Stimulated activated CD4-positive, alpha-beta T cell treated with anti-CD3 and anti-CD28 coated beads, TNF-alpha, amount 100 ng/mL, for 1 hour (primary cell): ENCODE measurements around the gene LBP.
"Not testable (repeated sequence)": the region's sequence is repeated elsewhere in the genome, so short reads cannot be mapped to it uniquely, and the experiment has no call there.

Experiments
- DNase-seq, 3 donors: peaks; one replicate each; pipeline ENCODE4 v3.0.0-alpha.2; 2020; ENCODE audit warnings: low read depth in 3 of 3, low spot score in 1 of 3

LBP gene

DNA sequence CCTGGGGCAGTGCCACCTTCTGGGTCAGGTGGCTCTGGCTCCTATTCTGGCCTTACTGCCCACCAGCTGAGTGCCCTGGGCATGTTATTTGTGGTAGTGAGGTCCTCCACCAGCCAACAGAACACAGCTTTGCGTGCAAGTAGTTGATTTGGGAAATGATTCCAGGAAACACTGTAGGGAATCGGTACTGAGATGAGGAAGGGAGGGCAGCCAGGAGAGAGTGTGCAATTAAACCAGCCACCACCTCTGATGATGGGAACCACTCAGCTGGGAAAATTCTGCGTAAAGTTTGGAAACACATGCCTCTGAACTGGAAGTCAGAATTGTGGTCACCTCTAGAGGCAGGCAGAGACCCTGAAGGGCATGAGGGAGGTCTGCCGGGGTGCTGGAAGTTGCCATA, 459 bp downstream of the LBP start:
- no peak for DNase-seq

DNA sequence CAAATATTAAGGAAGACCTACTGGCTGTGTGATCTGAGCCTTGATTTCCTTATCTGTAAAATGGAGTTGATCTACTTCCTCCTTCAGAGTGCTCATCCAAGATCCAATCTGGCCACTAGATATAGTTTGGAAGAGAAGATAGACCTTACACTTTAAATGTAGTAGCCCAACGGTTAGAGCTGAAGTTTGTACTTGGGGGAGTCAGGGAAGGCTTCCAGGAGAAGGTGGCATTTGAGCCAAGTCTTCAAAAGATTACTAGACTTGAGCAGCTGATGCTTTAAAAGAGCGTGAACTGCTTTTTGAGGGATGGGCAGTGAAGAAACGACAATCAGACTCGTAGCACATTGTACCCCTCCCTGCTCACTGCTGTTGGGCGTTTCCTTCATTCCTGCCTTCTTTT, 3.6 kb downstream of the LBP start:
- DNase-seq, result no peak

GRCh38 chr20:38350879-38351775, 4.8 kb downstream of the LBP start:
- no peak for DNase-seq

DNA sequence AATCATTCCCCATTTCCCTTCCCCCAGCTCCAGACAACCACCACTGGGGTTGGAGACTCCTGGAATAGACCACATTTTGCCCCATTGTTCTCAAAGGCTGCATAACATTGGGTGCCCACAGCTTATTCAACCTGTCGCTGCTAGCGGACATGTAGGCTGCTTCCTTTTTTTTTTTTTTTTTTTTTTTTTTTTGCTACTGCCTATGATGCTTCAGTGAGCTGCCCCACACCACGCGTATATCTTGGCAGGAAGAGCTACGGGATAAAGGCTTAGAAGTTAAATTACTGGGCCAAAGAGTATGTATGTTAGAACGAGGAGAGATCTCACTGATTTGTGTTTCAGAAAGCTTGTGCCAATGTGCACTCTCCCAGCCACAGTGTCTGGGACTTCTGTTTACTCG, 7.0 kb downstream of the LBP start:
- no peak for DNase-seq

DNA sequence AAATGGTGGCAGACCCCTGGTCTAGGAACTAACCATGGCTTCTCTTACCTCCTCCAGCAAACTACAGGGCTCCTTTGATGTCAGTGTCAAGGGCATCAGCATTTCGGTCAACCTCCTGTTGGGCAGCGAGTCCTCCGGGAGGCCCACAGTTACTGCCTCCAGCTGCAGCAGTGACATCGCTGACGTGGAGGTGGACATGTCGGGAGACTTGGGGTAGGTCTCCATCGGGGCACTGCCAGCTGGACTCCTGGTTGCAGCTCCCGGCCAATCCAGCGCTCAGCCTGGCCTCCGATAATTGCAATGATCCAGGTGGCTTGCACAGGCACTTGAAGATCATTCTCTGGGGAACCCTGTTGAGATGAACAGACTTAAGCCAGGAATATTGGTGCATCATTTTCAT, 7.9 kb downstream of the LBP start:
- no peak for DNase-seq

DNA sequence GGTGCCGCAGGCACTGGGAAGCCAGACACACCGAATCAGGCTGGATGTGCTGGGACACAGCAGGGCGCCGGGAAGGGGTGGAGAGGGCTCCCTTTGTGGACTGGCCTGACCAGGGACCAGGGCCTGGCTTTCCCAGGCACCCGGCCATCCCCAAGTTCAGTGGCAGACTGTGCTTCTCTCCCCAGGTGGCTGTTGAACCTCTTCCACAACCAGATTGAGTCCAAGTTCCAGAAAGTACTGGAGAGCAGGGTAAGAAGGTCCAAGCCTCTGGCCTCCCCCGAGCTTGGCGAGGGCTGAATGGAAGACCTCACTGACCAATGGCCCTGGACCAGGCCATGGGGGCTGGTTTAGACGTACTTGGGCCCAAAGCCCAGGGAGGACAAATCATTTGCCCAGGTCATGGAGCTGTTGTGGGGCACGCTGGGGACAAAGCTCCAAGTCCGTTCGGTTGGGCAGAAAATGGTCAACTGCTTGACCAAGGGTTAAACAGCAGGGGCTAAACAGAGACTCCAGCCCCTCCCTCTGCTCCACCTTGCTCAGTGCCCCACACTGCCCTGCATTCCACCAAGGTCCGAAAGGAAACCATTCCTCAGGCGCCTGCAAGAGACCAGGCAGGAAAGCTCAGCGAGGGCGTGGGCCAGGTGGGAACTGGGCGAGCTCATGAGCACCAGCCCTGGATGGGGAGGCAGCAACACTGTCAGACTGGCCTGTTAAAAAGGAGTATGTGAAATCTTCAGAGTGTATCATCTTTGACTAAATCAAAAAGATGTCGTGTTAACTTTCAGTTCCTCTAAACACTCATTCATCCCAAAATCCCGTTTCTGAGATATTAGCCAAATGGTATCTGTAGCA, 9.1 kb downstream of the LBP start:
- no peak for DNase-seq

GRCh38 chr20:38357653-38358207, 11.4 kb downstream of the LBP start:
- DNase-seq, result no peak

DNA sequence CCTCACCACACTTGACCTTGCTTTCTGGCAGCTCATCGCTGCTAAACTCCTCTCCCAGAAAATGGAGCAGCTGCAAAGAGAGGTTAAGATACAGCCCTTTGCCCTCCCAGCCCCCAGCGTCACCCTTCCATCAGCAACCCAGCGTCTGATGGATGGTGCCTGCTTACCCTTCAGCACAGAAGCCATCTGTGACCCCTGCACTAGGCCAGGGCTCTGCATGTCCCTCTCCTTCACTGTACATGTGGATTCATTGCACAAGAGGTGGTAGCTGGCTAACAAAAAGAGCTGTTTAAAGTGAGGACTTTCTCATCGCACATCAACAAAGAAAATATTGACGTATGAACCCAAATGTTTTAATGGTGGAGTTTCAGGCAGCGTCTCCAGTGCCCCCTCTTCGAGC, 12.3 kb downstream of the LBP start:
- DNase-seq, result no peak

DNA sequence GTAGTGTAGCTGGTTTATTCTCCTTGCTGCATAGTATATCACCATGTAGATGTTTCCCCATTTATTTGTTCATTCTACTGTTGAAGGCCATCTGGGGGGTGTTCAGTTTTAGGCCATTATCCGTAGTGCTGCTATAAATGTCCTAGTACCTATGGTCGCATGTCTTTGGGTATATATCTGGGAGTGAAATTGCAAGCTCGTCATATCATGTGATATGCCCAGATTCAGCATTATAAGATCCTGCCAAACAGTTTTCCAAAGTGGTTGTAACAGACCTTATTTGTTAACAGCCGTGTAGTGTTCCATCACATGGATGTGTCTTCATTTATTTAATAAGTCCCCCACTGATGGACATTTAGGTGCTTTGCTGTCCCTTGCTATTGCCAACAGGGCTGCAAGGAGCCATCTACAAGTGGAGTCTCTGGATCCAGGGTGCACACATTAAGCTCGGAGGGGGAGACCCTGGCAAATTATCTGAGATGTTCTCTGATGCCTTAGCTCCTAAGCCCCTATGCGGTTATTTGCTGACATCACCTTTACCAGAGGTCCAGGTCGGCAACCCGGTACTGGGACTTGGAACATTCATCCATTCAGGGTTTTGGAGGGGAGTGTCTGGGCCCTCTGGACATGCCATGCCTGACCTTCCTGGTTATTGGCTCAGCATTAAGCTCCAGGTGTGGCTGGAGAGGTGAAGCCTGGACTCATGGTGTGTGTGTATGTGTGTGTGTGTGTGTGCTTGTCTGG, 16.9 kb downstream of the LBP start:
- DNase-seq, result no peak

DNA sequence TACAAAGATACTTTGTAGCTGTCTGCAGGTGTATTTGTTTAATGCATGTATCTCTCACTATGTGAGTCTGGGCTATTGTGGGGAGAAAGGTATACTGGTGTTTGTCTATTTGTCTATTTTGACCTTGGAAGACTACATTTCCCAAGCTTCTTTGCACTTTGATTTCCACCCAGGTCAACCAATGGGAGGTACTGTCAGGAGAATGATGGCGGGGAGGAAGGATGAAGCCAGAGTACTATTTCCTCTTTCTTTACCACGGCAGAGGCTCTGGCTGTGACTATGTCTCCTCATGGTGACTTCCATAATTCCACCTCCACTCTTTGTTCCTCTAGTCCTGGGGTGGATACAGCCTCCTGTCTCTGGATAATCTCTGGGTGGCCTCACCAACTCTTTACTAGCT, 23.1 kb downstream of the LBP start:
- DNase-seq, result no peak

- DNase-seq, result no peak
These were observed 26.5 kb downstream of the LBP start for GRCh38 chr20:38372806-38373205.

GRCh38 chr20:38373231-38373867, 27.1 kb downstream of the LBP start:
- no peak for DNase-seq

DNA sequence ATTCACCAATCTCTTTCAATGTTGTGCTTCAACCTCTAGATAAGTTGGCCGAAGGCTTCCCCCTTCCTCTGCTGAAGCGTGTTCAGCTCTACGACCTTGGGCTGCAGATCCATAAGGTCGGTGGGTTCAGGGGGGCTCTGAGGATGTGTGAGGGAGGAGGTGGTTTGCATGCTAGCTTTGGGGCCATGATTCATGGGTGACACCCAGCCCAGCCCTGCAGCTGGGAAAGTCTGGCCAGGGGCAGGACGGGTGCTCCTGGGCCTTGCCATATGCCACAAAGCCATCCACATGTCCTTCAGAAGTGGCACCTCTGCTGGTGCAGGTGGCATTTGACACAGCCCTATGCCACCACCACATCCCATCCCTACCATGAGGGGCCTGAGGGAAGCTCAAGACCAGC, 27.6 kb downstream of the LBP start:
- DNase-seq, result no peak

DNA sequence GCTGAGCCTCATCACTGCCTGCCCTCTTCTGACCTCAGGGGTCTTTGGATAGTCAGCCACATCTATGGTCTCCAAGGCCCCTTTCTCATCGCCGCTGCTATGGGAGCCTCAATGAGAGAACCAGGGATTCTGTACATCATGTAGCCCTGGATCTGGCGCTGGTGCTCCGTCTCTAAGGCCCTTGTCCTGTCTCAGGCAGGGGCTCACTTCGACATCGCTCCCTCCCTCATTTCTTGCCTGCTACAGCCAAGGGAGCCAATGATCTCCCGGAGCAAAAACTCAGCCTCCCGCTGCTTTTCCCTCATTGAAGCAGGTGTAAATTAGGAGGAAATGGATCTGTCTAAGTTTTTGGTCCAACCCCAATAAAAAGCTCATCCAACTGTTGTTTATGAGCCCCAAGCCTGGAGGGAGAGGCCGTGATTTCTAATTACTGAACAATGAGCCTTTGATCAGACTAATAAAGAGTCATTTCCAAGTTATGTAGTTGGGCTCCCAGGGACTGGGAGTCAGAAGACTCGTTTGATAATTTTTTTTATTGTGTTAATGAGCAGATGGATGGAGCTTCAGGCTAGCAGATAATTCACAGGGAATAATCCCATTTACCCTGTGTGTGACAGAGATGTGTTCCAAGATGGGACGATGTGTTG, 30.9 kb downstream of the LBP start:
- DNase-seq, result no peak

DNA sequence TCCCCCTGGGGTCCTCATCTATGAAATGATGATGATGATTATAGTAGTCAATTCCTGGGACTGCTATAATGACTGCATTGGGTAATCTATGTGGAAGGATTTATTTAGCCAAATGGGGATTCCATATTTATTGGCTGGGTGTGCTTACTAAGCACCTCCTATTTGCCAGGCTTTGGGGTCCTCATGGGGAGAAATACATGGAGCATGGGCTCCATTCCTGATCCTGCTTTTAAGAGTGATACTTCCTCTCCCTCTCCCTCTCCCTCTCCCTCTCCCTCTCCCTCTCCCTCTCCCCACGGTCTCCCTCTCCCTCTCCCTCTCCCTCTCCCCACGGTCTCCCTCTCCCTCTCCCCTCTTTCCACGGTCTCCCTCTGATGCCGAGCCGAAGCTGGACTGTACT, 31.6 kb downstream of the LBP start:
- not testable (repeated sequence) for DNase-seq

DNA sequence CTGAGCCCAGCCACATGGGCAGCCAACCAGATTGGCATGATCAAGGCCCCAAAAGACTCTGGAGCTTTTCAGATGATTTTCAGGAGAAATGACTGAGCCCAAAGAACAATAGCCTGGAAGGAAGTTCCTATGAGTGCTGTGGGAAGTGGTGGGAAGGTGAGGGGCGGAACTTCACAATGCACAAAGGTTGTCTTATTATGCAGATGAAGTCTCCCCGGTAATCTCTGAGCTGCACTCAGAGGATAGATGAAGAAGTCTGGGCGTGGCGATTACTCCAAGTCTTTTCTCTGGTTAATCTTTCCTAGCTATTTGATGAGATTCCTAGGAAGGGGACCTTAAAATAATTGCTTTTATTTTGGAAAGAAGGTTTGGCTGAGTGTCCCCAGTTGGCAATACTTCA, 36.9 kb downstream of the LBP start:
- no peak for DNase-seq

GRCh38 chr20:38386004-38386403, 39.7 kb downstream of the LBP start:
- DNase-seq, result no peak

- DNase-seq, result no peak
These were observed 40.6 kb downstream of the LBP start for GRCh38 chr20:38386851-38387250.

DNA sequence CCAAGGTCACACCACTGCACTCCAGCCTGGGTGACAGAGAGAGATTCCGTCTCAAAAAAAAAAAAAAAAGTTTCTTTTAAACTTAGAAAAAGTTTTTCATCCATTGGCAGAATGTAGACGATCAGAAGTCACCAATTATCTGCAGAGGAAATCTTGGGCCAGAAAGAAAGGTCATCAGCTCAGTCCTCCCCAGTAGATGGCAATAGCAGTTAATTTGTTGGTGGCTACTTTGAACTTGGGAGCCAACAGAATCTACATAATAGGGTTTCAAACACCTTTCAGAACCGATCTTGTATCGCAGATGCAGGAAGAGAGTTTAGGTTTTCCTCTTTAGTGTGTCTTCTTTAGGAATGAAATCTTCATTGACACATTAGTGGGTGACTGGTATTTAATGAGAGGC, 41.7 kb downstream of the LBP start:
- no peak for DNase-seq

DNA sequence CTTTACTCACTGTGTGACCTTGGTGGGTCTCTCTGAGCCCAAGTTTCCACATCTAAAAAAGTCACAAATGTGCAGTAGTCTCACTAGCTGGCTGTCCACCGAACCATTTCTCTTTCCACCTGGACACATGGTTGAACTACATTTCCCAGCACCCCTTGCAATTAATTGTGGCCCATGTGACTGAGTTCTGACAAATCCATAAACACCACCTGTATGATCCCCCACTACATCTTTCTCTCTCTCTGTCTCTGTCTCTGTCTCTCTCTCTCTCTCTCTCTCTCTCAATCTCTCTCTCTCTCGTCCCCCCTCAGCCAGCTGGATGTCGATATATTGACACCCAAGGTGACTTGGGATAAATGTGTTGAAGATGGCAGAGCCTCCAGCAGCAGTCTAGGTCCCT, 46.1 kb downstream of the LBP start:
- no peak for DNase-seq
